Hematopoietic multipotent progenitor cell treated with erythropoietin and hydrocortisone succinate and interleukin-3 and kit ligand, for 17 days (in vitro differentiated cells): ENCODE data around the gene CPNE5.

Source experiments
- DNase-seq: peaks from one replicate; pipeline ENCODE4 v3.0.0-alpha.2; 2015; ENCODE audit warnings: low spot score

Gene CPNE5

DNA sequence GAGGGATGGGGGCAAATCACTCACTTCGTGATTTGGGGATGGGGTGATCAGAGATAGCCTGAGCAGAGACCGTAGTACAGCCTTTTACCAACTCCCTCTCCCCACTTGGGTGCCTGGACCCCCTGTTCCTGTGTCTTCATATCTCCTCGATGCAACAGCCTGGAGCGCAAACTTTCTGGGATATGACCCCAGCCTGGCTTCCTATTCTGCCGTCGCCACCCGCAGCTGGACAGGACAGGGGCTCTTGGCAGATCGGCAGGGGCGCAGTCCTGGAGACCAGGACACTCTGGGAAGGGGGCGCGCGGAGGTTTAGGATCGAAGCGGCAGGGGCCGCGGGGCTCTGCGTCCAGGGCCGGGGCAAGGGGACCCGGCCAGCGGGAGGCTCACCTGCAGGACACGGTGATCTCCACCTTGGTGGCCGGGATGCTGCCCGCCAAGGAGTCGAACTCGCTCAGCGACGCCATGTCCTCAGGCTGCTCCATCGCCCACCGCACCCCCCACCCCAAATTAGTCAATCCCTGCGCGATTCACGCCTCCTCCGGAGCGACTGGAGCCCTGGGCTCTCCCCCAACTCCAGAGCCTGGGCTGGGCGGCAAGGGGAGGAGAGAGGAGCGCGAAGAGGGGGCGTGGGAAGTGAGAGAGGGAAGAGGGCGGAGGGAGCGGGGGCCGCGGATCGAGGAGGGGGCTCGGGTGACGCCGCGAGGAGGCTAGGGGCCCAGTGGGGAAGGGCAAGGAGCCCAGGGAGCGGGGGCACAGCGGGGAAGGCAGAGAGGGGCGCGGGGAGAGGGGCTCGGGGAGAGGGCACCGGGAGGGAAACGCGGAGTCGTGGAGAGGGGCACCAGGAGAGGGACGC, at the start of gene CPNE5:
CPNE5 (minus strand) TSS at position 549 of the 853 bp plus-strand sequence; CDS start at position 482, 67 bp downstream.
- DNase-seq = no peak

DNA sequence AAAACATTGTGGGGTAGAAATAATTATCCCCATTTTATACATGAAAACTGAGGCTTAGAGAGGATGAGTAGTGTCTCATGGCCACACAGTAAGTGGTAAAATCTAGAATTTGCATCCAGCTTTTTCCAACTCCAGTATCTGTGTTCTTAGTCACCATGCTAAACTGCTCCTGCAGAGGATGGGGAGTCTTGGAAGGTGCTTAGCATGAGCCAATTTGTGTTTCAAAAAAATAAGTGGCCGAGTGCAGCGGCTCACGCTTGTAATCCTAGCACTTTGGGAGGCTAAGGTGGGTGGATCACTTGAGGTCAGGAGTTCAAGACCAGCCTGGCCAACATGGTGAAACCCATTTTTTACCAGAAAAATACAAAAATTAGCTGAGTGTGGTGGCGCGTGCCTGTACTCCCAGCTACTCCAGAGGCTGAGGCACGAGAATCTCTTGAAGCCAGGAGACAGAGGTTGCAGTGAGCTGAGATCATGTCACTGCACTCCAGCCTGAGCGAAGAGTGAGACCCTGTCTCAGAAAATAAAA, 48.9 kb upstream of the CPNE5 start:
- DNase-seq = no peak

DNA sequence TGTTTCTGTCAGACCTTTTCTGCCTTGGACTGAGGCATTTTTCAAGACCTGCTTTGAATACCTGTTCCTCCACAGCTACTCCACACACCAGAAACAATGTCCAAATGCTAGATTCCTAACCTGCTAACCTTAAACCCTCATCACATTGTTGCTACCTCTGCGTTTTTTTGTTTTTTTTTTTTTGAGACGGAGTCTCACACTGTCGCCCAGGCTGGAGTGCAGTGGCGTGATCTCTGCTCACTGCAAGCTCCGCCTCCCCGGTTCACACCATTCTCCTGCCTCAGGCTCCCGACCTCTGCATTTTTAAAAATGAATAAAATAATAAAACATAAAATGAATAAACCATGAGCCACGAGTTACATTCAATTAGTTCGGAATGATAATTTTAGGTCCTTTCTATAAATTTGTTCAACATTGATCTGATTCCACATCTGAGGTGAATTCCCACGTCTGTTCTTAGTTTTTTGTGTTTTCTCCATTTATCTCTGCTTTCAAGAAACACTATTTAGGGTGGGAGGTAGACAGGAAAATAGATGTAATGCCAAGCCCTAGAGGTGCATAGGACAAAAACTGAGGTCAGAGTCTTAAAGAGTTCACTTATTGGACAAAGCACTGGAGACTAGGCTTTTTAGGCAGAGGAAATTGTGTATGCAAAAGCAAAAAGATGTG, 47.8 kb upstream of the CPNE5 start:
- peak; percentile 49 for DNase-seq

DNA sequence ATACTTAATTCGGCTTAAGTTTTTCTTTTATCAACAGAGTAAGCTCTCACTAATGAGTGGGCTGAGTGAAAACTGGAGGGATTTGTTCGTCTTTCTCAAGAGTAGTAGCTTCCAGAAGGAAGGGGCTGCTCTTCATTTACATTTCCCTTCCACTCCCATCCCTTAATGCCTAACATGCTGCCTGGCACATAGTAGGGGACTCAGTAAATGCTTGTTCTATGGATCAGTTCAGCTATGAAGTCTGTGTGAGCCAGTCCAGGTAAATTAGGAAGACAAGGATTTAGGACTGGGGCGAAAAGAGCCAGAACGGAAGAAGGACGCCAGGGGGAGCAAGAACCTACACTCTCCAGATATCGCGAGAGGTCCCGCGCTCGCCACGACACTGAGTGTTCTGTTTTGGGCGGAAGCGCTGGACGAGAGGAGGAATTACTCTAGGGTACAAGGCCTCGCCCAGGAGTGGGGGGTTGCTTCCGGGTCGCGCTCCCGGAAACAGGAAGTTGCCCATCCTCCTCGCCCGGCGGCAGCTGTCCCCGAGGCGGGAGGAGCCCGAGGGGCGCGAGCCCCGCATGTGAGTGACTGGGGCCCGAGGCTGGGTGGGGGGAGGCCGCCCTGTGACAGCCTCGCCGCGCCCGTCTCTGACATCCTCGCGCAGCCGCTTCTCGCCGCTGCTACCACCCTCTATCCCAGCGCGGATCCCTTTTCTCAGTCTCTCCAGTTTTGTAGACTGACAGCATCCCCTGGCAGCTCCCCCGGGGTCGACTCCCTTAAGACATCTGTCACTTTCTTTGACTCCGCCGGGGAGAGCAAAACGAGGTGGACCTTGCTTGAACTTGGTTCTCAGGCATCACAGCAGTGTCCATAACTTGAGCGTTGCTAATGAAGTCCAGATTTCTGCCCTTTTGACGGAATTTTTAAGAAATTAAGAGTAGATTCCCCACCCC, 46.5 kb upstream of the CPNE5 start, which contains the start of gene C6orf89:
C6orf89 (plus strand) TSS at position 492 of the 941 bp plus-strand sequence. CDS start 13,493 bp downstream, outside the sequence.
- DNase-seq = peak; percentile 98

DNA sequence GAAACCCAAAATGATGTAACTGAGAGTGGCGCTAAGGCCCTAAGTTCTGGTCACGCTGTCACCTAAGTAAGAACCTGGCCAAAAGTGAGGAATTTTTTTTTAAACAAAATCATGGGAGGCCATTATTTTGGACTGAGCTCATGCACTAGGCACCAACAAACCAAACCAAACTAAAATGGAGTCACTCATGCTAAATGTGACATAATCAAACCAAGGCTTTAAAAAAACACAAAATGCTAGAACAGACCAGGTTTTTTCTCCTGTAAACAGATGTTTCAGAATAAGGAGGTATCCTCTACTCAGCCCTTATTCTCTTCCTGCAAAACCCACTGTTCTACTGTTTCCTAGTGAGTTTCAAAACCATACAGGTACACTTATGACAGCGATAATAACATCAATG, 45.4 kb upstream of the CPNE5 start:
- no peak for DNase-seq

DNA sequence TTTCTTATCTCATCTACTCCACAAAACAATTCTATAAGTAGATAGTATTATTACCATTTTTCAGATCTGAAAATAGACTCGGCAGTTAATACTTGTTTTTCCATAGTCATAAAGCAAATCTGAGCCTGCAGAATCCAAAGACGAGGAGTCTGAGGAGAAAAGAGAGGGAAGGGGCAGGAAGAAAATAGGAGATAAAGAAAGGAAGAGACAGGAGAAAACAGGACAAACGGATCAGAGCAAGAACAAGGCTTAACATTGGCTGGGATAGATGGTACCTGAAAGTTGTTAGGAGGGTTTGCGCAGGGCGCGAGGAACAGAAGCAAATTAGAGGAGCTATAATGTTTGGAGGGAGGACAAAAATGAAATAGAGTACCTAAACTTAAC, 36.0 kb upstream of the CPNE5 start:
- DNase-seq = no peak

DNA sequence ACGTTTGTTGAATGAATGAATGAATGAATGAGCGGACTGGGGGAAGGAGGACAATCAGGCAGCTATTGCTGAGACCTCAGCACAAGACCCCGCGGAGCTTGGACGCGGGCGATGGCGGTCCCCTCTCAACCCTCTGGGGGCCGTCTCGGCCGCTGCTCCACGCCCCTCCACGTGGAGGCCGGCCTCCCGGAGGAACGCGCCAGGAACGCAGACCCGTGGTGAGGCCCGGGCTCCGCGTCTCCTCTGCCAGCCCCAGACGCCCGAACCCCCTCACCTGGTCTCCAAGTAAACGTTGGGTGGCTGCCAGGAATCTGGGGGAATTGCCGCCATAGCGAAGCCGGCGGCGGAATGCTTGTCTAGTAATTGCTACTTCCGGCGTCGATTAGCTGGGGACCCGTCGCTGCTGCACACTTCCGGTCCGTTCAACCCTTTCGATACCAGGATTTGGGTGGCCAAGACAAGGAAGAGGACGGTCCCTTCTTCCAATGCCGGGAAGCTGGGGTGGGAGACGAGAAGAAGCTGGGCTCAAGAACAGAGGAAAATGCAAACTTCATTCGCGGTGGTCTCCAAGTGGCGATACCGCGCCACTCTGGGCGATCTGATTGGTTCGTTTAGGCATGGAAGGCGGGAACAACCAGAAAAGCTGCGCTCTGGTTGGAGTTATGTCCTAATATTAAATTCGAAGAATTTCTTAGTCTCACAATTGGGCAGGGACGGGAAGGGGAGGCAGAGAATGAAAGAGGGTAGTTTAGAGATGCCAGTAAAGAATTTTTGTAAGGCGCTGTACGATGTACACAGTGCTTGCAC, 35.4 kb upstream of the CPNE5 start, which contains the start of gene PPIL1:
PPIL1 (minus strand) TSS at position 361 of the 807 bp plus-strand sequence; CDS start at position 330, 31 bp downstream.
- DNase-seq = peak; percentile 88

DNA sequence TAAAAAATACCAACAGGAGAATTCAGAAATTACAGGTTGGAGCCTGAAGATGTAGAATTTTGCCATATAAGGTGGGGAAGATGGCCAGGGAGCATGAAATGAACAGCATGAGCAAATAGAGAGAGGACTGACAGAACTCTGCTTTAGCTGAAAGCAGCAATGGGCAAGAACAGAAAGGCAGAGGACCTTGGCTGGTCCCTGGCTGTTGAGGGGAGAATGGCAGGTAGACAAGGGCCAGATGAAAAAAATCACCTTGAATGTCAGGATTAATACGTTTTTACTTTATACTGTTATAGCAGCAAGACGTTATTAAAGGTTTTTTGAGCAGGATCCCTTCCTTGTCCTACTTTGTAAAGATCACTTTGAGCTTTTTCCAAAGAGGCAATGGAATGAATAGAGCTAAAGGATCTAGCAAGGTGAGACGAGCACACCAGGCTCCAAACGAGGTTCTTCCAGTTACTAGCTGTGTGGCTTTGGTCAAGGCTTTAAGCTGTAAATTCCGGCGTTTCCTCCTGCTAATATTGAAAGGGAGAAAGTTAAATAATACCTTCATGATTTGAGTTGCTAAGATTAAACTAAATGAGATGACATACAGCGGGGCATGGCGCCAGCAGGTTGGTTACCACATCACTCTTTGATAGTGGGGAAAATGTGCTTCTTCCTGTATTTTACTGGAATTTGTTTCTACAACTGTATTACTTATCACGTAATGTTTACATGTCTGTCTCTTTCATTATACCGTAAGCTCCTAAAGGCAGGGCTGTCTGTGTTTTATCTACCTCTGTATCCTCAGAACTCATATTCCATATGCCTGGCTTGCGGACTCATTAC, 34.6 kb upstream of the CPNE5 start:
- peak; percentile 38 for DNase-seq

DNA sequence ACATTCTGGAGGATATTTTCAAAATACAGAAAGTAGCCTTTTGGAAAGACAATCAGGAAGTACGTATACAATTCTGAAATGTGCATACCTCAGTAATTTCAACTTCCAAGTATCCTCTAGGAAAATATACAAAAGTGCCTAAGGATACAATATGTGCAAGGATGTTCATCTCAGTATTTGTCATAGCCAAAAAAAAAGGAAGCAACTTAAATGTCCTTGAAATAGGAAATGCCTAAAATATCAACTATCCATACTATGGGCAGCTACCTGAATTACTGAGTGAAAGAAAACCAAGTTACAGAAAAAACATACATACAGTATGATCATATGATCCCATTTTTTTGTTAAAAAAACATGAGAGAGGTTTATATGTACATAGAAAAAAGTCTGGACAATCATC, 33.9 kb upstream of the CPNE5 start:
- no peak for DNase-seq

DNA sequence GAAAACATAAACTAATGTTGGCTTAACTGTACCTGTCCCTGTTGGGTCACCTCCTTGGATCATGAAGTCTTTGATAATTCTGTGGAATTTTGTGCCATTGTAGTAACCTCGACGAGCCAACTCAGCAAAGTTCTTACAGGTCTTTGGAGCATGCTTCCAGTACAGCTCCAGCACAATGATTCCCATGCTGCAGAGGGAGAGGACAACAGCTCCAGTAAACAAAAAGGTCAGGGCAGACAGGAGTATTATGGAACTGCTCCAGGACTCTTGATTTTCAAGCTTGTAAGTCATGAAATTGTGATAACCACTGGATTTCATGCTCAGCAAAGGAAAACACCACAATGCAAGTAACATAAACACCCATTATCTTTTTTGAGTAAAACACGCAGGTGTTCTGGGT, 32.4 kb upstream of the CPNE5 start:
- DNase-seq = no peak

DNA sequence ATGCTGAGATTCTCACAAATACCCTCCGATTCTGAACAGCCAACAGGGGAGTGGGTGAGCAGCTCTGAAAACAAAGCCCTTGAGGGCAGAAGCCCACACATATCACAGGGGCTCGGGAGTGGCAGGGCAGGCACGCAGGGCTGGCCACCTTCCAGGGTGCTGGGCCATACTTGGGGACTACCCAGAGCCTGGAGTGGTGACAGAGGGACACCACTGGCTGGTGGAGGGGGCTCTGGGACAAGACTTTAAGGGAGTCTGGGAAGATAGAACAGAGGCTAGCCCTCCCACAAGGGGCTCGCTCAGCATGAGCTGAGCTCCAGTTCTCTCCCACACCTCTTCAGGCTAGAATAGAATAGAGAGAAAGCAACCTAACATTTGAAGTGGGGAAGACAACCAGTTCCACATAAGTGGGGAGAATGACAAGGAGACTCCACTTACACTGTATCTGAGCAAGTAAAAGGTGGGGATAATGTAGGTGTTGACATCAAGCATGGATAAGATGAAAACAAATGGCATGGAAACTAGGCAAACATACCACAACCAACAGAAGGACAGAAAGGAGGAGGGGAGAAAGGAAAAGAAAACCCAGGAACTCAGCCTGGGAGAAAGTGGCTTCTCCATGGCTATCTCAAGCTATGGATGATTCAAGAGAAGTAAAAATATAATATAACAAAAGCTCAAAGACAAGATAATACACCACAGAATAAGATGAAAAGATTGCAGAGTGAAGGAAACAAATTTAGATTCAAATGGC, 28.4 kb upstream of the CPNE5 start:
- DNase-seq = no peak

DNA sequence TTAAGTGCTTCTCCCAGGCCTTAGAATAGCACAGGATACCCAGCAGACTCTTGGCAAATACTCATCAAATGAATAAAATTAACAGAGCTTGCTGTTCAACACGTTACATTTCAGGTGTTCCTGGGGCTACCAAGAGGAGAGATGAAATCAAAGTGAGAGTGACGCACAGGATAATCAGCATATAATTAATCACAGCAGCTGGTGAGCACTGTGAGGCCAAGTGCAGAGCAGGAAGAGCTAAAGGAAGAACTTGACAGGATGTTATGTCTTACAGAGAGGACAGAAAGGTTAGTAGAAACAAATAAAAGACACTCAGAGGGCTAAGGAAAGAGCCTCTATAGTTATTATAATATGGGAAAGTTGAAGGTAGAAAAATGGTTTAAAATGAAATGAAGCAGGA, 26.6 kb upstream of the CPNE5 start:
- no peak for DNase-seq

DNA sequence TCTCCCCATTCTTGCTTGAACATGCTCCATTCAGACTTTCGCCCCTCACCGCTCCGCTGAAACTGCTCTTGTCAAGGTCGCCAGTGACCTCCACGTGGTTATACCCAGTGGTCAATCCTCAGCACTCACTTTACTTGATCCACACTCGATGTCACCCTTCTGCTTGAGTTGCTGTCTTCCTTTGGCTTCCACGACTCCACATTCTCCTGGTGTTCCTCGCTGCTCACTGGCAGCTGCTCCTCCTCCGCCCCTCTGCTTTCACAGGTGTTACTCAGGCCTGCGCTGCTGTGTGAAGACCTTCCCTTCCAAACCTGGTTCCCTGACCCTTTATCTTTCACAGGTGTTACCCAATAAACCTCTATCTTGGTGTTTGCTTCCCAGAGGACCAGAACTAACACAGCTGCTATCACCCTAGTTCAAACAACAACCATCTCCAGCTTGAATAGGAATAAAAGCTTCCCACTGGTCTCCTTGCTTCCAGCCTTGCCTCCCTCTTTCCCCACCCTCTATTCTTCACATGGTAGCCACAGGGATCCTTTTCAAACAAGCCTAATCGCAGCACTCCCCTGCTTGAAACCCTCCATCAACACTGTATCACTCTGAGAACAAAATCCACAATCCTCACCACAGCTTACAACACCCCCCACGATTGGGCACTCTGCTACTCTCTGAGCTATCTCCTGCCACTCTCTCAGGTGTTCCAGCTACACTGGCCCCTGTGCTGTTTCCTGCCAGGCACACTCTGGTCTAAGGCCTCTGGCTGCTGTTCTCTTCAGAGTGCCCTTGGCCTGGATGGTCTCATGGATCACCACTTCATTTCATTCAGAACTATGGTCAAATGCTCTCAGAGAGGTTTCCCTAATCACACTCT, 24.7 kb upstream of the CPNE5 start:
- no peak for DNase-seq

DNA sequence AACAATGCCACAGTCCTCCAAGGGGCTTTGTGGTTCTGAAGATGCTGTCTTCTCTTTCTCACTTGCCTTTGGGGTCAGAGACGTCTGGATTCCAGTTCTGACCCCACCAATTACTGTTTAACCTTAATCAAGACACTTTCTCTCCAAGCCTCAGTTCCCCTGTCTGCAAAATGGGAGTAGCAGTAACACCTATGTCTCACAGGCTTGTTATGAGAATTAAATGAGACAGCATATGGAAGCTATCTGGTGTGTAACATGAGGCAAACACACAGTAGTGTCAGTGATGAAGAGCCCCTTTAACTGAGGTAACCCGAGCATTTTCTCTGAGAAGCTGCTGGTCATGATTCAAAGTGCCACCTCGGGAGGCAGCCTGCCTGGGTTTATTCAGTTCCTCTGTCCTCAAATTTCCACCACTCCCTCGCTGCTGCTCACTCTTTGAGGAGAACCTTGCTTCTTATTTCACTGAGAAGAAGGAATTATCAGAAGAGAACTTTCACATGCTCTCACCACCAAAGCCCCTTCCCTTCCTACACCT, 23.7 kb upstream of the CPNE5 start:
- peak; percentile 16 for DNase-seq

DNA sequence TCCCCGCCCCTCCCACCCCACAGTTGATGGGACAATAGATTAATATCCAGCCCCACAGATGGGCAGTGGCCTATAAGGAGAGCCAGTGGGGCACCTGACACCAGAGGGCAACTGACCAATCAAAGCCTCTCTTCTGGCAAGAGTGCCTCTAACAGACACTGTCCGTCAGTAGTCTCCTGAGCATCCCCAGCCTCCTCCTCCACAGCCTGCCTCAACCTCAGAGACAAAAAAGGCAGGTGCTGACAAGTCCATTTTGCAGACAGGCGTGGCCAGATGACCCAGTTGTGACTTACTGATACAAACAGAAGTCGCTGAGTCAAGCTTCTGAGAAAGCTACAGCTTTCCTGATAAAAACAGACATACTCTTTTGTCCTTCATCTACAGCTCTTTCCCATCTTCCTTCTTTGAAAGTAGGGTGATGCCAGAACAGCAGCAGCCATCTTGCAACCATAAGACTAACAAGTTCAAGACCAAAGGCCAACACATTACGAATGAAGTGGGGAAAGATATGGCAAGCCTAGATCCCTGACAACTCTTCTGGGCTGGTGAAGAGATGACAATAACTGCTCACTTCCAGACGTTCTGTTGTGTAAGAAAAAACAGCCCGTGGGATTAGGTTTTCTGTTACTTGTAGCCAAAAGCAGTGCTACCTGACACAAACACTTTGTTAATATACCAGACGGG, 23.1 kb upstream of the CPNE5 start:
- DNase-seq = peak; percentile 59

DNA sequence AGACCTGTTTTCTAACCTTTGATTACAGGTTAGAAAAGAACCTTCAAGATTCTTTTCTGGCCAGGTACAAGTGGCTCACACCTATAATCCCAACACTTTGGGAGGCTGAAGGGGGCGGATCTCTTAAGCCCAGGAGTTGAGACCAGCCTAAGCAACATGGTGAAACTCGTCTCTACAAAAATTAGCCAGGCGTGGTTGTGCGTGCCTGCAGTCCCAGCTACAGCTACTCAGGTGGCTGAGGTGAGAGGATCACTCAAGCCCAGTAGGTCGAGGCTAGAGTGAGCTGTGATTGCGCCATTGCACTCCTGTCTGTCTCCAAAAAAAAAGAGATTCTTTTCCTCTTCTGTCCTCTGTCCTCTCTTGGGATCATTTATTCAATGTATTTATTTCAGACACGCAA, 20.9 kb upstream of the CPNE5 start:
- no peak for DNase-seq

DNA sequence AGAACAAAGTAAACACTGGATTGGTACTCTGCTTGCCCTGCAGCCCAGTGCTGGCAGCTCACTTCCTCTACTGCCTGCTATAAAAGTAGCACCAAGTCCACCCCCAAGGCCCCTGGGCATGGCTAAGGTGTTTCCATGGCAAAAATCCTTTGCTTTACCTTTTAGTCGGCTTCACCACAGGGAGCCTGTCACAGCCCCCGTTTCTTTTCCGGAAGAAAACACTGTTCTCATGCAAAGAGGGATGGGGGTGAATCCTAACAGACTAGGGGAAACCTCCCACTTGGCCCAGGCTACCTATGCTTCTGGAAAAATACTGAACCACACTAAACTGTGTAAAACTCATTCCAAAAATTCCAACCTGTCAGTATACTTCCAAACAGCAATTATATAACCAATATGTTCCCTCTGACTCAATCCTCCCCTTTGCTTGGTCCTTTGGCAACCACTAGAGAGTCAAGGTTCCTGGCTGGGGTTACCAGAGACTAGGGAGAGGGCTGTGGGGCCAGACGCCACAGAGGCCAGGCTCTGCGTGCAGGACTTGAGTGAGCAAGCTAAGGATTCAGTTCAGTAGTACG, 19.2 kb upstream of the CPNE5 start:
- DNase-seq = no peak
